NCI-H1436 treated with DMSO at 0.1 percent for 48 hours (cell line): ENCODE results near the gene C17orf67.
A peak's percentile ranks its signal among the peaks of the same experiment; 100 is the strongest.

Experiments used
- DNase-seq: peaks from one replicate; lab custom pipeline; 2025; lab: John Stamatoyannopoulos, UW

The C17orf67 gene

GRCh38 chr17:56808503-56808902 lies 25.2 kb downstream of the C17orf67 start:
- no peak for DNase-seq

- DNase-seq, result no peak
Observed at GRCh38 chr17:56807723-56808122, 26.0 kb downstream of the C17orf67 start.

- no peak for DNase-seq
Observed at GRCh38 chr17:56806949-56807348, 26.8 kb downstream of the C17orf67 start.

GRCh38 chr17:56804454-56804853 lies 29.3 kb downstream of the C17orf67 start:
- no peak for DNase-seq

GRCh38 chr17:56803071-56803470 lies 30.6 kb downstream of the C17orf67 start:
- no peak for DNase-seq

GRCh38 chr17:56801459-56802178 lies 32.1 kb downstream of the C17orf67 start:
- DNase-seq, result no peak

- DNase-seq, result peak; percentile 76
Observed at GRCh38 chr17:56798916-56799315, 34.8 kb downstream of the C17orf67 start.

- no peak for DNase-seq
Observed at GRCh38 chr17:56796536-56796935, 37.2 kb downstream of the C17orf67 start.

GRCh38 chr17:56795221-56795865 lies 38.4 kb downstream of the C17orf67 start:
- DNase-seq, result no peak

- DNase-seq, result no peak
Observed at GRCh38 chr17:56793957-56794356, 39.8 kb downstream of the C17orf67 start.

GRCh38 chr17:56793531-56793930 lies 40.2 kb downstream of the C17orf67 start:
- DNase-seq, result no peak

- DNase-seq, result no peak
Observed at GRCh38 chr17:56792267-56792666, 41.5 kb downstream of the C17orf67 start.

- DNase-seq, result no peak
Observed at GRCh38 chr17:56786989-56787482, 46.7 kb downstream of the C17orf67 start.

- DNase-seq, result no peak
Observed at GRCh38 chr17:56785997-56786680, 47.6 kb downstream of the C17orf67 start.

- no peak for DNase-seq
Observed at GRCh38 chr17:56785405-56785804, 48.3 kb downstream of the C17orf67 start.

GRCh38 chr17:56782338-56782737 lies 51.4 kb downstream of the C17orf67 start:
- DNase-seq, result no peak

GRCh38 chr17:56781906-56782305 lies 51.8 kb downstream of the C17orf67 start:
- no peak for DNase-seq

- peak; percentile 39 for DNase-seq
Observed at GRCh38 chr17:56779898-56780777, 53.6 kb downstream of the C17orf67 start.

- no peak for DNase-seq
Observed at GRCh38 chr17:56779322-56779721, 54.4 kb downstream of the C17orf67 start.

GRCh38 chr17:56778898-56779297 lies 54.8 kb downstream of the C17orf67 start:
- no peak for DNase-seq

- DNase-seq, result no peak
Observed at GRCh38 chr17:56777859-56778258, 55.9 kb downstream of the C17orf67 start.

- no peak for DNase-seq
Observed at GRCh38 chr17:56774650-56775049, 59.1 kb downstream of the C17orf67 start.
